Heart left ventricle (tissue), 16 donors: ENCODE data around the gene BBOF1. TPM values are rescaled to one million over a fixed set of nuclear protein-coding genes. Genes with fewer than 3 reads are reported as not detected.

Source experiments
- ATAC-seq, 4 donors: fragments of 200-7000 bp; cut with Tn5 transposase; one replicate each; pipeline ENCODE4 v1.9.1; 2020 to 2022; ENCODE audit warnings: moderate library complexity in 4 of 4, mild to moderate bottlenecking in 3 of 4, moderate number of reproducible peaks in 1 of 4
- DNase-seq, 5 donors: peaks; one replicate each; pipeline ENCODE4 v3.0.0-alpha.2; 2020
- H3K27ac ChIP-seq, 12 donors: fragments of 200-600 bp; sonication (generic) in 4 of 12; one replicate each; pipeline versions ENCODE4 v1.5.0 to v1.8.0; 2016 to 2022; ENCODE audit warnings: mild to moderate bottlenecking in 2 of 12
- H3K27me3 ChIP-seq, 9 donors: fragments of 200-600 bp; sonication (generic) in 2 of 9; one replicate each; pipeline versions ENCODE4 v1.5.1 to v1.8.0; 2016 to 2022; ENCODE audit warnings: mild to moderate bottlenecking in 3 of 9
- H3K36me3 ChIP-seq, 9 donors: fragments of 200-600 bp; sonication (generic) in 2 of 9; one replicate each; pipeline versions ENCODE4 v1.5.0 to v1.8.0; 2018 to 2022; ENCODE audit warnings: mild to moderate bottlenecking in 2 of 9
- H3K4me1 ChIP-seq, 12 donors: fragments of 200-600 bp; sonication (generic) in 4 of 12; one replicate each; pipeline versions ENCODE4 v1.5.0 to v1.8.0; 2016 to 2022; ENCODE audit warnings: mild to moderate bottlenecking in 3 of 12
- H3K4me3 ChIP-seq, 12 donors: fragments of 200-600 bp; sonication (generic) in 4 of 12; one replicate each; pipeline versions ENCODE4 v1.5.0 to v1.8.0; 2017 to 2022; ENCODE audit warnings: mild to moderate bottlenecking in 9 of 12, moderate library complexity in 4 of 12
- H3K9me3 ChIP-seq, 12 donors: fragments of 200-600 bp; sonication (generic) in 4 of 12; one replicate each; pipeline versions ENCODE4 v1.5.0 to v1.8.0; 2016 to 2022; ENCODE audit warnings: mild to moderate bottlenecking in 1 of 12
- POLR2A ChIP-seq, 2 donors: fragments of 450-650 bp; IDR thresholded peaks; one replicate each; pipeline ENCODE4 v1.6.1; 2017; ENCODE audit warnings: antibody characterized with exemption in 2 of 2, mild to moderate bottlenecking in 2 of 2, moderate library complexity in 2 of 2
- WGBS, 4 donors: extraction: QIAGEN DNeasy Blood & Tissue Kit in 2 of 4; methylation state at CpG; one replicate each; pipeline versions ENCODE4 v1.1.5 to v1.1.7; 2013 to 2018; 5-methylcytosine and 5-hydroxymethylcytosine counted together
- intact Hi-C, 10 donors: fragments of 100-400 bp; cut with DNase I; formaldehyde crosslinking; loops; one replicate each; pipeline versions ENCODE4 v1.11.1 to v1.14.2; 2022
- polyA plus RNA-seq, 2 donors: library from polyadenylated mRNA; stranded (reverse); fragments of 200-250 nt; gene quantifications; one replicate each; pipeline ENCODE4 v1.2.3, GENCODE V29; 2013
- total RNA-seq, 9 donors: library from RNA; depleted of rRNA in 2 of 9; stranded (reverse); fragments of >200 nt in 2 of 9; fragmentation: NEBNext Ultra II Directional in 3 of 9; extraction: Animal tissue kit (Norgen Biotek cat#: 25700) in 3 of 9; gene quantifications; one replicate each; pipeline versions ENCODE4 v1.1.0 to v1.2.4, GENCODE V29; 2016 to 2023
- TF ChIP-seq, protein P1 (sequence below), 12 donors: fragments of 200-600 bp; sonication (generic) in 4 of 12; IDR thresholded peaks; one replicate each; pipeline versions ENCODE4 v1.5.0 to v1.8.0; 2018 to 2022; ENCODE audit warnings: antibody characterized with exemption in 12 of 12, mild to moderate bottlenecking in 5 of 12
- donor health status: ischemic (EF 13 %, LVEDD 7.1; RV severe dilation, severe dysfunction).
- donor health status: healthy with polysubstance abuse.
- donor health status: DM: no; HTN: yes; CAD: no.
- donor health status: DM: no; HTN: no; CAD: no.
- donor health status: ischemic (EF 25% LVEDD 6.9; RV normal size, moderate dysfunction).
- donor health status: ischemic (EF 25% LVEDD 5.7; RV mildly dilated, moderate dysfunction).
- donor health status: healthy.
- donor health status: DM: yes; HTN: yes; CAD: no.
- donor health status: ischemic (EF 35%, LVEDD 5.7; RV mildly dilated, moderate dysfunction).
- donor health status: nonischemic (EF 11% LVEDD 7.7; RV severe dilation, severe dysfunction).
- donor health status: DM: yes; HTN: yes; CAD: no.
- donor health status: PGD.
- donor health status: ischemic (EF 29% LVEDD 5.4; RV normal size, mild dysfunction).
- donor health status: nonischemic (EF 23%, LVEDD 6.1; RV moderate dilation, normal function).

The BBOF1 gene
- total and polyA plus RNA-seq, 11 donors: 2.1 to 8.9 (median 4.0) TPM

DNA sequence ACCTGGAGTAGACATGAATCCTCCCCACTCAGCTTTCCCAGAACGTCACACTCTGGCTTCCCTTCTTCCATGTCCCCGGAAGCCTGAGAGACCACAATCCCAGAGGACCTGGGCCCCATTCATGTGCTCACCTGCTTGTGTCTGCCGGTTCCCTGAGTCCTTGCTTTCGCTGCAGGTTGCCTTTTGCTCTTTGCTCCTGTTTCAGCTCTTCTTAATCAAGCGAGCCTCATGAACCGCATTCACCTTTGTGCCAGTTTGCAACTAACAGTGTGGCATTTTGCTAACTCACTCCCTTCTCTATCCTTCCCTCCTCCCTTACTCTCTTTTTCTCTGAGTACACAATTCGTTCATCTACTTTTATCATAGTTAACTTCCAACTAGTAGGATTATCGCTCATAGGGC lies 23.2 kb upstream of the BBOF1 start:
- DNase-seq (no peak), ATAC-seq (no peak)
- Histone ChIP-seq H3K9me3 (no peaks in the 10 kb centered on the region), H3K27ac (no peak overlapping the region), H3K4me3 (no peak overlapping the region), H3K36me3 (peaks cover 0 to 37% (median 5%) of the 10 kb centered on the region in 9 donors), H3K4me1 (no peaks in the 10 kb centered on the region), H3K27me3 (no peaks in the 10 kb centered on the region)
- TF ChIP-seq, protein P1, sequence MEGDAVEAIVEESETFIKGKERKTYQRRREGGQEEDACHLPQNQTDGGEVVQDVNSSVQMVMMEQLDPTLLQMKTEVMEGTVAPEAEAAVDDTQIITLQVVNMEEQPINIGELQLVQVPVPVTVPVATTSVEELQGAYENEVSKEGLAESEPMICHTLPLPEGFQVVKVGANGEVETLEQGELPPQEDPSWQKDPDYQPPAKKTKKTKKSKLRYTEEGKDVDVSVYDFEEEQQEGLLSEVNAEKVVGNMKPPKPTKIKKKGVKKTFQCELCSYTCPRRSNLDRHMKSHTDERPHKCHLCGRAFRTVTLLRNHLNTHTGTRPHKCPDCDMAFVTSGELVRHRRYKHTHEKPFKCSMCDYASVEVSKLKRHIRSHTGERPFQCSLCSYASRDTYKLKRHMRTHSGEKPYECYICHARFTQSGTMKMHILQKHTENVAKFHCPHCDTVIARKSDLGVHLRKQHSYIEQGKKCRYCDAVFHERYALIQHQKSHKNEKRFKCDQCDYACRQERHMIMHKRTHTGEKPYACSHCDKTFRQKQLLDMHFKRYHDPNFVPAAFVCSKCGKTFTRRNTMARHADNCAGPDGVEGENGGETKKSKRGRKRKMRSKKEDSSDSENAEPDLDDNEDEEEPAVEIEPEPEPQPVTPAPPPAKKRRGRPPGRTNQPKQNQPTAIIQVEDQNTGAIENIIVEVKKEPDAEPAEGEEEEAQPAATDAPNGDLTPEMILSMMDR (IDR thresholded peaks at IDR 0.05): no peak
- TF ChIP-seq POLR2A (IDR thresholded peaks at IDR 0.05): no peak
- intact Hi-C loops: no loop called here
- WGBS, 4 donors: 94 to 98% (median 96%) methylated on average over 8 of the region's 8 CpGs

DNA sequence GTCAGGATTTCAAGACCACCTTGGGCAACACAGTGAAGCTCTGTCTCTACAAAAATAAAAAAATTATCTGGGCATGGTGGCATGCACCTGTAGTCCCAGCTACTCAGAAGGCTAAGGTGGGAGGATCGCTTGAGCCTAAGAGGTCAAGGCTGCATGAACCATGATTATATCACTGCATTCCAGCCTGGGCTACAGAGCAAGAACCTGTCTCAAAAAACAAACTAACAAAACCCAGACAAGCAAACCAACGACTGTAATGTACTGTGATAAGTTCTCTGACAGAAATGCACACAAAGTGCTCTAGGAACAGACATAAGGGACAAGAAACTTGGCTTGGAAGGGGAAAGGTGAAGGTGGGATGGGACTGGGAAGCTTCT lies 22.4 kb upstream of the BBOF1 start:
- Histone ChIP-seq H3K4me3 (no peak overlapping the region), H3K9me3 (no peaks in the 10 kb centered on the region), H3K4me1 (no peaks in the 10 kb centered on the region), H3K27me3 (no peaks in the 10 kb centered on the region), H3K27ac (no peak overlapping the region), H3K36me3 (peaks cover 0 to 41% (median 5%) of the 10 kb centered on the region in 9 donors)
- ATAC-seq: no peak
- intact Hi-C loops: no loop called here
- 37 to 69% (median 62%) methylated on average over 2 of the region's 2 CpGs for WGBS, 4 donors
- DNase-seq: no peak
- no peak for TF ChIP-seq POLR2A (IDR thresholded peaks at IDR 0.05)
- TF ChIP-seq, protein P1 (IDR thresholded peaks at IDR 0.05): no peak

GRCh38 chr14:73997108-73997943 lies 21.8 kb upstream of the BBOF1 start:
- Histone ChIP-seq H3K9me3 (no peaks in the 10 kb centered on the region), H3K4me1 (no peaks in the 10 kb centered on the region), H3K36me3 (peaks cover 0 to 47% (median 5%) of the 10 kb centered on the region in 9 donors), H3K27me3 (no peaks in the 10 kb centered on the region), H3K27ac (no peak overlapping the region), H3K4me3 (no peak overlapping the region)
- ATAC-seq (no peak), DNase-seq (no peak)
- WGBS, 4 donors: 91 to 100% (median 98%) methylated on average over 1 of the region's 1 CpG
- intact Hi-C loops: no loop called here
- no peak for TF ChIP-seq POLR2A (IDR thresholded peaks at IDR 0.05)
- TF ChIP-seq, protein P1 (IDR thresholded peaks at IDR 0.05): no peak

DNA sequence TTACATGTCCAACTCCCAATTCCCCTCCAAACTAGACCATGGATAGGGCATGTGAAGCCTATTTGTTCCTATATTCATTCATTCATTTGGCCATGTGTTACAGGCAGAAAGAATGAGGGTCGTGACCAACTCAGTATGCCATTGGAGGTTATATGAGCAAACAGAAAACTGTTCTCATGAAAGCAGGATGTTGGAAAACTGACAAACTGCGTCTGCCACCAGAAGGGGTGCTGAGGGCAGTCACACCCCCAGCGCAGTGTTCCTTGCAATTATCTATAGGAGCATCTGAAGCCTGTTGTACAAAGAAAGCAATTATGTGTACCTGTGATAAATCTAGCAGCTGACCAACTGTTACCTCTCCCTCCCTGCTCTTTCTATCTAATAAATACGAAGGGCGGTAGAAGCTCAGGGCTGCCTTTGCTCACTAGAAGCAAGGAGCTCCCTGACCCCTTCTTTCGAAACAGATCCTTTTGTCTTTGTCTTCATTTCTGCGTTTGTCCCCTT lies 21.2 kb upstream of the BBOF1 start:
- no peak for ATAC-seq
- Histone ChIP-seq H3K4me1 (no peaks in the 10 kb centered on the region), H3K4me3 (no peak overlapping the region), H3K27ac (no peak overlapping the region), H3K9me3 (no peaks in the 10 kb centered on the region), H3K27me3 (no peaks in the 10 kb centered on the region), H3K36me3 (peaks cover 0 to 49% (median 5%) of the 10 kb centered on the region in 9 donors)
- intact Hi-C loops: no loop called here
- DNase-seq: no peak
- 84 to 93% (median 92%) methylated on average over 7 of the region's 7 CpGs for WGBS, 4 donors
- TF ChIP-seq POLR2A (IDR thresholded peaks at IDR 0.05): no peak
- TF ChIP-seq, protein P1 (IDR thresholded peaks at IDR 0.05): no peak
